ENCODE measurements around the gene PALB2.
"Not testable (repeated sequence)": the region's sequence is repeated elsewhere in the genome, so short reads cannot be mapped to it uniquely, and the experiment has no call there.

Gene PALB2

DNA sequence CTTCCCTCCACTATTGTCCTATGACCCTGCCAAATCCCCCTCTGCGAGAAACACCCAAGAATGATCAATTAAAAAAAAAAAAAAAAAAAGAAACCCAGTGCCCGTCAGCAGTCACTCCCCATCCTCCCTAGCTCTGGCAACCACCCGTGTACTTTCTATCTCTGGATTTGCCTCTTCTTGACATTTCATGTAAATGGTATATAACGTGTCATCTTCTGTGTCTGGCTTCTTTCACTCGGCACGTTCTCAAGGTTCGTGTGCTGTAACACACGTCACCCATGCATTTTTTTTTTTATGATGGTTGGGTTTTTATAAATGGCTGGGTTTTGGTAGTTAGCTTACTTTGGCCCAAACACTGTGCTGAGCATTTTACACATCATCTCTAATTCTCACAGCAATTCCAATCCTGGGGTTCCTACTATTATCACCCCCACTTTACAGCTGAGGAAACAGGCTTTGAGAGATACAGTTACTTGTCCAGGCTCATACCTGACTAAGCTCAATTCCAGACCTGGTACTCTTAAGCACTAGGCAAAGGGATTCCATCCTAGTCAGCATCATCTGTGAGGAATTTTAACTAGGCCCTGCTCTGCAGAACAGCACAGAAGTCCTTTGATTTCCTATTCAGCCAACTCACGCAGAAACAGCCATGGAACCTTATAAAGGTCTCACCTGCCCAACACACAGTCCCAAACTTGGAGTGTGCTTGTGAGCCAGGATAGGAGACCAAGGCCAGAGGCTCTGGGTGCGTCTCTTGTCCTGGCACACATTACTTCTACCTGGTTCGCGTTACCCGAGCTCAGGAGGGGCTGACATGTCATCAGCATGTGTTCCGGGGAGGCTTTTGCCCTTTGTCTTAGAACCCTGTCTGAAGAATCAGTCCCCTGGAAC lies 56.7 kb downstream of the PALB2 start:
- H3K27ac ChIP-seq, result no peak overlapping the region
- DNase-seq (ENCODE audit: low read depth, low spot score), result no peak

- H3K27ac ChIP-seq; DNase-seq (ENCODE audit: low read depth, low spot score): not testable (repeated sequence)
Measured at GRCh38 chr16:23583271-23583670, 57.8 kb downstream of the PALB2 start.

DNA sequence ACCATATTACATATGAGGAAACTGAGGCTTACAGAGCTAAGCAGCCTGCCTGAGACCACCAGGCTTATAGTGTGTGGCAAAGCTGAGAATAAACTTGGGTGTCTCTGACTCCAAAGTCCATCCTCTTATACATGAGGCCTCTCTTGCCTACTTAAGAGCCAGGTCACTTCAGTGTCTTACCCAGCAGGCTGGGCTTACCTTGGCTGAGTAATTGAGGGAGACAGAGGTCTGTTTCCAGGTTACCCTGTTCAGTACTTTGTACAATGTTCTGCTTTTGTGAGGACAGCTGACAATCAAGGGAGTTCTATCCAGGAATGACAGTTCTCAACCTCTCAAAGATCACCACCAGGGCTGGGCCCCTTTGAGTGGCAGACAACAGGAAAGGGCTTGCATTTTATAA lies 59.3 kb downstream of the PALB2 start:
- no peak for DNase-seq (ENCODE audit: low read depth, low spot score)
- no peak overlapping the region for H3K27ac ChIP-seq

- H3K27ac ChIP-seq, result no peak overlapping the region
- DNase-seq (ENCODE audit: low read depth, low spot score), result no peak
Measured at GRCh38 chr16:23580391-23580790, 60.7 kb downstream of the PALB2 start.

GRCh38 chr16:23579371-23579770 lies 61.7 kb downstream of the PALB2 start:
- DNase-seq (ENCODE audit: low read depth, low spot score), result no peak
- H3K27ac ChIP-seq, result no peak overlapping the region

GRCh38 chr16:23578101-23578830 lies 62.8 kb downstream of the PALB2 start:
- no peak for DNase-seq (ENCODE audit: low read depth, low spot score)
- H3K27ac ChIP-seq, result no peak overlapping the region

DNA sequence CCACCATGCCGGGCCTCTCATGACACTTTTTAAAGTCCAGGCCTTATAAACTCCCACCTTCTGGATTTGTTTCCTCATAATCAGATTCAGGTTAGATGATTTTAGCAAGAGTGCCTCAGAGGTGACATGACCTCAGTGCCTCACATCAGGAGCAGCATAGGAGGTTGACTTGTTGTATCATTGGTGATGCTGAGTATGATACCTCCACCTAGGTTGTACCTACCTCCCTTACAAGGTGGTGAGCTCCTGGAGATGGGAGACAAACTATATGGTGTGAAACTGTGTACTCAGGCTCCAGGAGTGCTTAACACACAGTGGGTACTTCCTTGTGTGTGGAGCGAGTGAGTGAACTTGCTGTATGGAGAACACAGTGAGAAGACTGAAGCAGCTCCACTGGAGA lies 63.6 kb downstream of the PALB2 start:
- no peak for DNase-seq (ENCODE audit: low read depth, low spot score)
- H3K27ac ChIP-seq, result no peak overlapping the region

GRCh38 chr16:23575834-23576233 lies 65.3 kb downstream of the PALB2 start:
- H3K27ac ChIP-seq, result no peak overlapping the region
- no peak for DNase-seq (ENCODE audit: low read depth, low spot score)

DNA sequence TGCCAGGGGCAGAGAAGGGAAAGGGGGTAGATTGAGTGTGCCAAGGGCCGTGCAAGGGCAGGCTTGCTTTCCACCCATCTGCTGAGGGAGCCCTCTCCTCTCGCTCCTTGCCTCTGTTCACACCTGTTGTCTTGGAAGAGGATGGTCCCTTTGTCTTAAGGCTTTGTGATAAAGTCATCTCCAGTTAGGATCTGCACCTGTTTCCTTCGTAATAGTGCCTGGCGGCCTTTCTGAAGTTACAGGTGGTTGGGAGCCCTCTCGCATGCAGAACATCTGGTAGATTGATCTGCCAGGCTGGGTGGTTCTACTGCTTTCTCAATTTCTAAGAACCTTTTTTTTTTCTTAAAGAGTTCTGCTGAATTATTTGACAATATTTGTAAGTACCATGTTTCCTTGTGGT lies 67.3 kb downstream of the PALB2 start:
- H3K27ac ChIP-seq, result no peak overlapping the region
- no peak for DNase-seq (ENCODE audit: low read depth, low spot score)

- H3K27ac ChIP-seq, result no peak overlapping the region
- no peak for DNase-seq (ENCODE audit: low read depth, low spot score)
Measured at GRCh38 chr16:23572394-23572793, 68.7 kb downstream of the PALB2 start.

DNA sequence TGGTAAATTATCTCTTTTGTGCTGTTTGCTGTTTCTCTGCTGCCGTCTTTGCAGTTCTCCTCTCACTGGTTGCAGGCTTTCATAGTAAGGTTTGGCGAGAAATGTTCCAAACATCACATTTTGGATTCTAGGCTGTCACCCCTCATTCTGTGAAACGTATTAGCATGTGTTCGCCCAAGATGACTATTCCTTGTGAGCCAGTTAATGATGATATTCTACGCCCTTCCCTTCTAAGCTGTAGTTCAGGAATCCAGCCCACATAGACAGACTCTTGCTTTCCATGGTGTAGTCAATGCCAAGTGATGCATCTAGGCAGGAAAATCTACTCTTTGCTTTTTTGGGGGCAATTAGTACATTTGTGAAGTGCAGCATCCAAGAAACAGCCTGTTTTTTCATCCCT lies 69.2 kb downstream of the PALB2 start:
- no peak overlapping the region for H3K27ac ChIP-seq
- no peak for DNase-seq (ENCODE audit: low read depth, low spot score)

- DNase-seq (ENCODE audit: low read depth, low spot score), result no peak
- H3K27ac ChIP-seq, result no peak overlapping the region
Measured at GRCh38 chr16:23570992-23571632, 70.0 kb downstream of the PALB2 start.

DNA sequence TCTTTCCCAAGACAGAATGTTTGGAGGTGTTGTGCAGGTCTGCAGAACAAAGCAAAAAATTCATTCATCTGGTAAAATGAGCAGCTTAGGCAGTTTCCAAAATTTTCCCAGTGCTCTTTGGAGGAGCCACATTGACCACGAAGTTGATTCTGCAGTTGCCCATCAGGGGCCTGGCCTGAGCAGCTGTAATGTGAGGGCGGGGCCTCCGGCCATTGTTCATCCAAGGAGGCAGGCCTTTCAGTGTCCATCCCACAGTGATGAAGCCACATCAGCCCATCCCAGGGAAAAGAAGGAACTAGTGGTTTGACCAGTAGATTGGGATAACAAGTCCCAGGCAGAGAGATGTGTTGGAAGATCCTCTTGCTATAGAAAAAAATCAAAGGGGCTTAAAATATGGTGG lies 73.5 kb downstream of the PALB2 start:
- DNase-seq (ENCODE audit: low read depth, low spot score), result no peak
- H3K27ac ChIP-seq, result no peak overlapping the region

DNA sequence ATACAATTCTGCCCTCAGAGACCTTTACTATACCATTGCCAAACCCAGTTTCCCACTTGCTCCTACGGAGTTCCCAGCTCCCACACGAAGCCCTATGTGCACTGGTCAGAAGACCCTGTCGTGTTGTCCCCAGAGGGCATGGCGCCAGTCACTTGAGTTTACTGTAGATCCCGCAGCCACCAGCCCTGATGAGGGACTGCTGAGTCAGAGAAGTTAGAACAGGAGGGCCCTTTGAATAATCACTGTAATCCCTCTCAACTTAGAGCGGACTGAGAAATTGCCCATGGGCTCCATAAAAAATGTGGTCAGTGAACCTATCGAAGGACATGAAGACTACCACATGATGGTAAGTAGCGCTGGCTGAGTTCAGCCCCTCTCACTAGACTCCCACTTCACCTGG lies 74.4 kb downstream of the PALB2 start:
- no peak overlapping the region for H3K27ac ChIP-seq

DNA sequence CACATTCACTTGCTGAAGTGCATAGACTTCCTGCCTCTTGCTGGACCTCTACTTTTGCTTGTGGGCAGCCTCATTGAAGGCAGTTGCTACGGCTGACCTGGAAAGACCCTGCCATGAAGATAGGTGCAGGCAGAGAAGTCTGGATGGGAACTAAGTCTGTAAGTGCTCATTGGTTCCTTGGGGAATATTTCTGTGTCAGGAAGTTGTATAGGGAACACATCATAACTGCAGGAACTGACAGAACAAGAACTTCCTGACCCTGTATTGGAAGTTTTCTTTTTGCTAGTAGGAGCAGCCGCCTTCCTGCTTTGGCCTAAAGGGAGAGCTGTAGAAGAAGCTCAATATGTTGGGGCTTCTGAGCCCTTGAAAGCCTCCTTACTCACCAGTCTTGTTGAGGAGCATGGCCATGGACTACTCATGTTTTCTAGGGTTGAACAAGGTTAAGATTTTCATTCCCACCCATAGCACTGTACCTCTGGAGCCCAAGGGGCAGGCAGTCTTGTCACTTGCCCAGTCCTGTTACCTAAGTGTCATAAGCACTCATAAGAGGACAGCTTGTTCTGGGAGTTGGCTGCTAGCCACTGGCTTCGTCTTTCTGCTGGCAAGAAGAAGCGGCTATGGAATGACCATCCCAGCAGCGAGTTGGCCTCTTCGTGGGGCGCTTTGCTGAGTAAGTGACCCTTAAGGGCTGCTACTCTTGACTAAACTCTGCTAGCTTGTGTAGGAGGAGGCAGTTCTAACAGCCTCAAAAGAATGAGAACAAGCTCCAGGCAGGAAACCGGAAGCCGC lies 76.3 kb downstream of the PALB2 start:
- no peak overlapping the region for H3K27ac ChIP-seq
- DNase-seq (ENCODE audit: low read depth, low spot score), result no peak

More for the DNA sequence above, 74.4 kb downstream of the PALB2 start:
- no peak for DNase-seq (ENCODE audit: low read depth, low spot score)

- no peak for DNase-seq (ENCODE audit: low read depth, low spot score)
- no peak overlapping the region for H3K27ac ChIP-seq
Measured at GRCh38 chr16:23563186-23563585, 77.9 kb downstream of the PALB2 start.

DNA sequence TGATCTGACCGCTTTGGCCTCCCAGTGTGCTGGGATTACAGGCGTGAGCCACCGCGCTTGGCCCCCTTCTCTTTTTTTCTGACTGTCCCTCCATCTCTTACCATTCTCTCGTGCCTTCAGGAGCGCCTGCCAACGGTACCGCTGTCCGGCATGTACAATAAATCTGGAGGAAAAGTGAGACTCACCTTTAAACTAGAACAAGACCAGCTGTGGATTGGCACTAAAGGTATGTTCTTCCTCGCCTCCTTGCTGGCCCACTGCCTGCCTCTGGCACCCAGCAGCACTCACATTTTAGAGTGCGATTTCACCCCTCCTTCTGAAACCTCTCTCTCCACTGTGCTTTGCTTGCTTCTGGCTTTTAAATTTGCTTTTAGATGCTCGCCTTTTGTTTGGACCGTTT lies 78.6 kb downstream of the PALB2 start:
- H3K27ac ChIP-seq, result no peak overlapping the region
- no peak for DNase-seq (ENCODE audit: low read depth, low spot score)

GRCh38 chr16:23561586-23561985 lies 79.5 kb downstream of the PALB2 start:
- DNase-seq (ENCODE audit: low read depth, low spot score), result no peak
- H3K27ac ChIP-seq, result no peak overlapping the region

GRCh38 chr16:23557779-23558702 lies 83.1 kb downstream of the PALB2 start:
- H3K27ac ChIP-seq, result peak overlapping the region; percentile 76
- DNase-seq (ENCODE audit: low read depth, low spot score), result no peak
